UCSD-AML1 (cell line): Measurements from ENCODE around the gene PDS5B.
A peak's percentile ranks its signal among the peaks of the same experiment; 100 is the strongest.
"Not testable (repeated sequence)": the region's sequence is repeated elsewhere in the genome, so short reads cannot be mapped to it uniquely, and the experiment has no call there.

Experiments used
- DNase-seq: peaks from one replicate; lab custom pipeline; 2025; ENCODE audit not compliant: unreplicated experiment; lab: John Stamatoyannopoulos, UW

The PDS5B gene

GRCh38 chr13:32650705-32651311 is 64.6 kb downstream of the PDS5B start:
- DNase-seq: peak; percentile 31

DNA sequence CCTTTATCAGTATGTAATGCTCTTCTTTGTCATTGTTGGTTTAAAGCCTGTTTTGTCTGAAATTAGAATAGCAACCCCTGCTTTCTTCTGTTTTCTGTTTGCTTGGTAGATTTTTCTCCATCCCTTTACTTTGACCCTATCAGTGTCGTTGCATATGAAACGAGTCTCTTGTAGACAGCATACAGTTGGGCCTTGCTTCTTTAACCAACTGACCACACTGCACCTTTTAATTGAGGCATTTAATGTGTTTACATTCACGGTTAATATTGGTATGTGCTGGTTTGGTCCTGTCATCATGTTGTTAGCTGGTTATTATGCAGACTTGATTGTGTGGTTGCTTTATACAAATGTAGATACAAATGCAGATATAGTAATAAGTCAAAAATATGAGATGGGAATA is 71.1 kb downstream of the PDS5B start:
- DNase-seq: no peak

DNA sequence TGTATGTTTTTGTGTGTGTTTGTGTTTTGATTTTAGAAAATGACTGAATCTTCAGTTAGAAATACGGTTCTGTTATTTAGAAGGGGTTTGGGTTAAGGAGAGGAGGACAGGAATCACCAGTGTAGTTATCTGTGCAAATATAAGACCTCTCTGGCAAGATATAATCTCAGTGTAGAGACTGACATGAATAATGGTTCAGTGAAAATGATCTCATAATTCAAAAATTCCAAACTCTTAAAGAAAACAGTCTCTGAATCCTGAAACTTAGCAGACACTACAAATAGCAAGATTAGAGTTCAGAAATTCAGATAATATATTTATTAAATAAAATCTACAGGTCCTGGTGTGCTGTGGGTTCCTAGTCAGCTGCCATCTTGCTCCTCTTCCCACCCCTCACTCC is 73.5 kb downstream of the PDS5B start:
- DNase-seq: no peak

- no peak for DNase-seq
Measured at GRCh38 chr13:32660227-32660626, 74.0 kb downstream of the PDS5B start.

- no peak for DNase-seq
Measured at GRCh38 chr13:32661685-32662084, 75.4 kb downstream of the PDS5B start.

GRCh38 chr13:32663660-32664059 is 77.4 kb downstream of the PDS5B start:
- no peak for DNase-seq

- DNase-seq: no peak
Measured at GRCh38 chr13:32666990-32667571, 80.8 kb downstream of the PDS5B start.

DNA sequence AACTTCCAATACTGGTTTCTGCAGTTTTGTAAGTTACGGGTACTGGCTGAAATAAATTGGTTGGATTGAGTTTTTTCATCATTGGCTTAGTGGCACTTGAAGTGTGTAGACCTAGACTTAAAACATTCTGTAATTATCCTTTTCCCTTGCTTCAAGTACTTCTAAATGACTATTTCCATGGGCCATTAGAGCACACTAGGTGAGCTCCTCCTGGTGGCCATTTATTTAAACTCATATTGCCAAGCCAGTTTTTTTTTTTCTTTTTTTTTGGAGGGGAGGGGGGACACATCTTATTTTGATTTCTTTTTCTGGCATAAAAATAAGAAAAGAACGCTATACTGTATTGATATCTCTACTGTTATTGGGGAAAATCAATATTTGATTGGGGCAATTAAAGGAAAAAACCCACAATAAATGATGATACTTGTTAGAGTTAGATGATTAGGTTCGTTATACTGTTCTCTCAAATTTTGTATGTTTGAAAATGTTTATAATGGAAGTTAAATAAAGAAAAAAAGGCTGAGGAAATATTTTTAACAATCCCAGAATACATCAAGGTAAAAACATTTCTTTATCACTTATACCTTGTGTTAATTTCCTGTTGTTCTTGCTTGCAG is 82.9 kb downstream of the PDS5B start:
- no peak for DNase-seq

DNA sequence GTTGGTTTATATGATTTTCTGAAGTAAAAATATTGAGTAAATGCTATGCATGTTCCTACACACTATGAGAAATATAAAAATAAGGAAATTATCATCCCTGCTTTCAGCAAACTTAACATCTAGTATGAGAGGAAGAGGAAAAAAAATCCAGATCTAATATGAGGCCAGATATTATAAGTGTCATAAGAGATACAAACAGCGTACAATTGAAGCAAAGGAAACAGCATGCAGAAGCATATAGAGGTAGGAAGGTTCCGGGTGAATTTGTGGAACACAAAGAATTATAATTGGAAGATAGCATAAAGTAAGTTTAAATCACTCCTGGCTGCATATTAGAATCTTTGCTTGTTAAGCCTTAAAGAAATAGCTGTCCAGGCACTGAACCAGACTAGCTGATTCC is 88.3 kb downstream of the PDS5B start:
- DNase-seq: no peak

GRCh38 chr13:32676242-32676641 is 90.0 kb downstream of the PDS5B start:
- DNase-seq: no peak

GRCh38 chr13:32682130-32682529 is 95.9 kb downstream of the PDS5B start:
- no peak for DNase-seq

DNA sequence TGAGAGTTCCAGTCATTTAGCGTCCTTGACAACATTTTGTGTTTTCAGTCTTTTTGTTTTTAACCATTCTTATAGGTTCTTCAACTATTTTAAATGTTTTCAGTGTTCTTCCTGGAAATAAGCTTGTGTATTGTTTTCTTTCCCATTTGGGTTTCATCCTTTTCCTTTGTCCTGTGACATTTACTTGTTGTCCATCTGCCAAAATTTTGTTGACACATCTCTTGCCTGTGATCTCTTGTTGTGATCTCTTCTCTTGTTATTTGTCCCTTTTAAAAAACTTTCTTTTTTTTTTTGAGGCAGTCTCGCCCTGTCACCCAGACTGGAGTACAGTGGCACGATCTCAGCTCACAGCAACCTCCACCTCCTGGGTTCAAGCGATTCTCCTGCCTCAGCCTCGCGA is 96.5 kb downstream of the PDS5B start:
- no peak for DNase-seq

DNA sequence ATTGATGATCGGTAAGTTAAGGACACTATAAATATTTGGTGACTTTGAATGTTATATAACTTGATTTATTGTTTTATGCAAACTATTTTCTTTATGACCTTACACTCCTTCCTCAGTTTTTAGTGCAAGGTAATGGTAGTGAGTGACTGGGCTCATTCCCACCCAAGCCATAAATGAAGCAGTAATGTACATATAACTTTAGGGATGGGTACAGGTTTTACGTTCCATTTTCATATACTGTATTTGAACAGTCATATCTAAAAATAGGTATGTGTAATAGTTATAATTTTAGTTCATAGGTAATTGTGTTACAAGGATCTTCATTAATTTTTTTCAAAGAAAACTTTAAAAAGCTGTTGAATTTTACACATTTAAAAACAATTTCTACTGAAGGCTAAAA is 101.0 kb downstream of the PDS5B start:
- no peak for DNase-seq

- no peak for DNase-seq
Measured at GRCh38 chr13:32695602-32696250, 109.5 kb downstream of the PDS5B start.

DNA sequence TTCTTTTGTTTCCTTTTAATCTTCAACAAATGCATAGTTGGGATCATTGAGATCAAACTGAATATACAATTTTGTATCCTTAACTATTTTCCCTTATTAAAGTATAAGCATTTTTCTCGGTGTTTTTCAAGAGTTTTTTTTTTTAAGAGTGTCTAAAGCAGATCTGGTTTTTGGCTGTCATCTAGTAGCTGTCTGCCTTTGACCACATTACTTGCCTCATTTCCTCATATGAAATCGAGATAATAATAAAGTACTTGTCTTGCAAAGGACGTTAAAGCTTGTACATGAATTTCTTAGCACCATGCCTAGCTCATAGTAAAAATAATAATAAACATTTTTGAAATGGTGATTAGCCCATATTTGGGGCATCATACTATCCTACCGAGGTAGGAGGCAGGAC is 121.2 kb downstream of the PDS5B start:
- DNase-seq: no peak

- DNase-seq: no peak
Measured at GRCh38 chr13:32713397-32713796, 127.1 kb downstream of the PDS5B start.

DNA sequence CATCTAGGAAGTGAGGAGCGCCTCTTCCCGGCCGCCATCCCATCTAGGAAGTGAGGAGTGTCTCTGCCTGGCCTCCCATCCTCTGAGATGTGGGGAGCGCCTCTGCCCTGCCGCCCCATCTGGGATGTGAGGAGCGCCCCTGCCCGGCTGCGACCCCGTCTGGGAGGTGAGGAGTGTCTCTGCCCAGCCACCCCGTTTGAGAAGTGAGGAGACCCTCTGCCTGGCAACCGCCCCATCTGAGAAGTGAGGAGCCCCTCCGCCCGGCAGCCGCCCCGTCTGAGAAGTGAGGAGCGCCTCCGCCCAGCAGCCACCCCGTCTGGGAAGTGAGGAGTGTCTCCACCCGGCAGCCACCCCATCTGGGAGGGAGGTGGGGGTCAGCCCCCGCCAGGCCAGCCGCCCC is 129.9 kb downstream of the PDS5B start:
- DNase-seq: not testable (repeated sequence)

GRCh38 chr13:32720026-32720425 is 133.8 kb downstream of the PDS5B start:
- DNase-seq: no peak

DNA sequence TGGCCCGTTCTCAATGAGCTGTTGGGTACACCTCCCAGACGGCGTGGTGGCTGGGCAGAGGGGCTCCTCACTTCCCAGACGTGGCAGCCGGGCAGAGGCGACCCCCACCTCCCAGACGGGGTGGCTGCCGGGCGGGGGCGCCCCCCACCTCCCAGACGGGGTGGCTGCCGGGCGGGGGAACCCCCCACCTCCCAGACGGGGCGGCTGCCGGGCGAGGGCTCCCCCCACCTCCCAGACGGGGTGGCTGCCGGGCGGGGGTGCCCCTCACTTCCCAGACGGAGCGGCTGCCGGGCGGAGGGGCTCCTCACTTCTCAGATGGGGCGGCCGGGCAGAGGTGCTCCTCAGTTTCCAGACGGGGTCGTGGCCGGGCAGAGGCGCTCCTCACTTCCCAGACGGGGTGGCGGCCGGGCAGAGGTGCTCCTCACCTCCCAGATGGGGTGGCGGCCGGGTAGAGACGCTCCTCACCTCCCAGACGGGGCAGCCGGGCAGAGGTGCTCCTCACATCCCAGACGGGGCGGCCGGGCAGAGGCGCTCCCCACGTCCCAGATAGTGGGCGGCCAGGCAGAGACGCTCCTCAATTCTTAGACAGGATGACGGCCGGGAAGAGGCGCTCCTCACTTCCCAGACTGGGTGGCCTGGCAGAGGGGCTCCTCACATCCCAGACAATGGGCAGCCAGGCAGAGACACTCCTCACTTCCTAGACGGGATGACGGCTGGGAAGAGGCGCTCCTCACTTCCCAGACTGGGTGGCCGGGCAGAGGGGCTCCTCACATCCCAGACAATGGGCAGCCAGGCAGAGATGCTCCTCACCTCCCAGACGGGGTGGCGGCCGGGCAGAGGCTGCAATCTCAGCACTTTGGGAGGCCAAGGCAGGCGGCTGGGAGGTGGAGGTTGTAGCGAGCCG is 135.1 kb downstream of the PDS5B start:
- DNase-seq: not testable (repeated sequence)

- no peak for DNase-seq
Measured at GRCh38 chr13:32722340-32722739, 136.1 kb downstream of the PDS5B start.

DNA sequence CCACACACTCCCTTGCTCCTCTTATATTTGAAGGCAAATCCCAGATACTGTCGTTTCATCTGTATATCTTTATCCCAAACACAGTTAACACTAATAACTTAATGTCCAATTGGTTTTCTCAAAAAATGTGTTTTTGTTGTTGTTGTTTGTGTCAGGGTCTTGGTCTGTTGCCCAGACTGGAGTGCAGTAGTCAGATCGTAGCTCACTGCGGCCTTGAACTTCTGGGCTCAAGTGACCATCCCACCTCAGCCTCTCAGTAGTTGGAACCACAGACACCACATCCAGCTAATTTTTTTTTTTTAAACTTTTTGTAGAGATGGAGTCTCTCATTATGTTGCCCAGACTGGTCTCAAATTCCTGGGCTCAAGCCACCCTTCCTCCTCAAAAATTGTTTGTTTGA is 137.7 kb downstream of the PDS5B start:
- no peak for DNase-seq
